NT2/D1 (cell line): ENCODE results near the gene GBX2.
"Not testable (repeated sequence)": the region's sequence is repeated elsewhere in the genome, so short reads cannot be mapped to it uniquely, and the experiment has no call there.

Experiments
- DNase-seq: peaks from one replicate; pipeline ENCODE4 v3.0.0-alpha.2; 2011; ENCODE audit warnings: low read depth, low spot score
- H3K27me3 ChIP-seq: 2 replicates; pipeline ENCODE4 v1.6.0; 2011; ENCODE audit warnings: mild to moderate bottlenecking; ENCODE audit not compliant: insufficient read length, insufficient read depth
- H3K36me3 ChIP-seq: 2 replicates; pipeline ENCODE4 v1.6.1; 2011; ENCODE audit warnings: mild to moderate bottlenecking, low read length, mixed read lengths; ENCODE audit not compliant: insufficient read depth, insufficient read length
- H3K4me1 ChIP-seq: 2 replicates; pipeline ENCODE4 v1.5.1; 2011; ENCODE audit not compliant: insufficient read depth, insufficient read length
- H3K4me3 ChIP-seq: 2 replicates; pipeline ENCODE4 v1.5.1; 2011; ENCODE audit warnings: low read depth; ENCODE audit not compliant: insufficient read length
- H3K9ac ChIP-seq: 2 replicates; pipeline ENCODE4 v1.6.0; 2011; ENCODE audit warnings: low read depth; ENCODE audit not compliant: insufficient read length
- H3K9me3 ChIP-seq: 2 replicates; pipeline ENCODE4 v1.5.1; 2011; ENCODE audit warnings: mild to moderate bottlenecking, low read length; ENCODE audit not compliant: insufficient read depth
- SUZ12 ChIP-seq: IDR thresholded peaks from 2 replicates; pipeline ENCODE4 v1.6.1; 2011; ENCODE audit not compliant: insufficient read length, insufficient read depth; ENCODE audit errors: extremely low read depth
- YY1 ChIP-seq: IDR thresholded peaks from 2 replicates; pipeline ENCODE4 v1.6.1; 2011; ENCODE audit not compliant: insufficient read length, insufficient read depth
- ZNF274 ChIP-seq: IDR thresholded peaks from 2 replicates; pipeline ENCODE4 v1.6.1; 2011; ENCODE audit warnings: mild to moderate bottlenecking, low read depth, low read length

Gene GBX2

DNA sequence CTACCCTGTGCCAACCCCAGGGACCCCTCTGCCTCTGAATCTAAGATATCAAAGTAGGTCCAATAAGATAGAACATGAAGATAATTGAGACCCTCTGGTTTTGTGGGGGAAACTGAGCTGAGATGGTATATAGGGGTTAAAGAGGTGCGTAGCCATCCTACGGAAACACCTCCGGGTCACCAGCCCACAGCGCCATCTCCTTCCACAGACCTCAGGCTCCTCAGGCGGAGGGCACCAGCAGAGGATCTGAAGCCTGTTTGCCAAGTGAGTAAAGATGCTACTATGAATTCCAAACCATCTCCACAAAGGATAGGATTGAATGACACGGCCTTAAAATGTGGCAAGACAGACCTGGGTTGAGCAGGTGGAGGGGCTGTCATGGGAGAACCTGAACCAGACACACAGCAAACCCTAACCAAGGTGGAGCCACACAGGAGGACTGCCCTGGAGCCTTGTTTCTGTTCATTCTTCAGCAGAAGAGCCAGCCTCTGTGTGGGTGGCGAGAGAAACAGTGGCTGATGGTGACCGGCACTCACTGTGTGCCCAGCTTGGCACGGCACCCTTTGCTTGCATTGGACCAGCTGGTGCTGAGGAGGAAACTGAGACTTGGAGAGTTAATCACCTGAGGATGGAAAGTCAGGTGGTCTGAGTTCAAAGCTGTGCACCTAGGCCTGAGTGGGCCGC lies 10.2 kb downstream of the GBX2 start:
- peaks cover 34% of the 10 kb centered on the region for H3K4me1 ChIP-seq

DNA sequence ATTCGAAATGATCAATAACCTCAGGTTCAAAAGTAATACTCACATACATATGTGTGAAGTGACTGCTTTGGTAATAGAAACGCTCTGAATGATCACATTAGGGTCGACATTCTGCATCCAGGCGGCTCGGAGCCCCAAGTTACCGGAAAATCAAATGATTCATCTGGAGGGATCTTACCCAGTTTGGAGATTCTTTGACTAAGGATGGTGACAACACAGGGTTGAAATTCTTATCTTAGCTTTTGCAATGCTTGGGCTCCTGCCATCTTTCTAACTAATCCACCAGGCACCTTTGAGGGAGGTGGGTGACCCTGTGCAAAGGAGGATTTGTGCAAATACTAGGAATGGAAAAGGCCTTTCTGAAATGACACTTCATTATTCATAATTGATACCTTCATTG lies 10.8 kb downstream of the GBX2 start:
- Histone ChIP-seq H3K27me3 (peaks cover 79% of the 10 kb centered on the region), H3K9ac (no peak overlapping the region)
- TF ChIP-seq YY1 = no peak

More for the DNA sequence above, 10.2 kb downstream of the GBX2 start:
- TF ChIP-seq SUZ12 (no peak), YY1 (no peak), ZNF274 (no peak)
- Histone ChIP-seq H3K9ac (no peak overlapping the region), H3K27me3 (peaks cover 81% of the 10 kb centered on the region), H3K36me3 (no peaks in the 10 kb centered on the region), H3K4me3 (no peak overlapping the region), H3K9me3 (peaks cover 3% of the 10 kb centered on the region; the same call in 1 of the 2 replicates)
- no peak for DNase-seq

DNA sequence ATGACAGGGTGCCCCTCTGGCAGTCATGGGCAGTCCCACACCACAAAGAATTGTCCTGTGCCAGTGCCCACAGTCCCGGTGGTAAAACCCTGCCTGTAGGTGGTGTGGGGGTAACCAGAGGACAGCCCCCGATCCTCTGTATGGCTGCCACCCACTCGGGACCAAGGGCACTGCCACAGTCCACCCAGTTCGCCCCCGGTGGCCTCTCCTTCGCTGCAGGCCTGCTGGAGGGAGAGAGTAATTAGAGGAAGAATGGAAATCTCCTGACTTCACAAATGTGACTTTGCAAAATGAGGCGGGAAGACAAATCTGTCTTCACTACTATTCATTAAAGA lies 11.4 kb downstream of the GBX2 start:
- peaks cover 28% of the 10 kb centered on the region for H3K4me1 ChIP-seq
- TF ChIP-seq ZNF274 (no peak), SUZ12 (no peak), YY1 (no peak)
- H3K4me3 ChIP-seq = no peak overlapping the region
- H3K36me3 ChIP-seq = no peaks in the 10 kb centered on the region
- H3K9ac ChIP-seq = no peak overlapping the region
- H3K27me3 ChIP-seq = peaks cover 74% of the 10 kb centered on the region
- H3K9me3 ChIP-seq = peaks cover 10% of the 10 kb centered on the region; the same call in 1 of the 2 replicates
- no peak for DNase-seq

More for the DNA sequence above, 10.8 kb downstream of the GBX2 start:
- peaks cover 9% of the 10 kb centered on the region; the same call in 1 of the 2 replicates for H3K9me3 ChIP-seq
- H3K4me3 ChIP-seq = no peak overlapping the region
- H3K36me3 ChIP-seq = no peaks in the 10 kb centered on the region
- no peak for DNase-seq
- H3K4me1 ChIP-seq = peaks cover 33% of the 10 kb centered on the region

DNA sequence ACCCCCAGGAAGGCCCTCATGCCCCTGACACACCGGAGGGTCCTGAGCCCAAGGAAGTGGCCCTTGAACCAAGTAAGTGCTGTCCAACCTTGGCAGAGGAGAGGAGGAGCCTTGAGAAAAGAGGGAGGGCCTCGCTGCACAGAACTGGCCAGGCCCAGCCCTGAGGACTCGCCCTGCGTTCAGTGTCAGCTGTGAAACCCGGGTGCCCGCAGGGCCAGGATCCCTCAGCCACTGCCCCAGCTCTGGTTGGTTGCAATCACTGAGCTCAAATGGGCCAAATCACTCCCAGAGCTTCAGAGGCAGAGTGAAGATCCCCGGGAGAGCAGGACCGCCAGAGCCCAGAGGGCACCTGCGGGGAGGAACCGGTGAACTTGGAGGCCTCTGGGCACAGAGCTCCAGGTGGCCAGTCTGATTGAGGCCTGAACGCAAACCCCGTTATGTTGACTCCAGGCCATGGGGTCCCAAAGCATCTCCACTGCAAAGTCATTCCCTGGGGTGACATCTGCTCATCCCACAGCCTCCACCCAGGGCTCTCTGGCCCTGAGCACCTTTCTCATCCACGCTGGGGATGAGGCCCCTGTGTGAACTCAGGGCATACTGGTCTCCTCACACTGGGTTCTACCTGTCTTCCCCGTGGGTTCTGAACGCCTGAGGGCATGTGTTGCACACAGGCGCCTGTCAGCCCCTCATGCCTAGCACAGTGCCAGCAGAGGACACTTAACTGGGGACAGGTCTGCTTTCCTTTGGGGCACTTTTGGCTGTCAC lies 11.9 kb downstream of the GBX2 start:
- Histone ChIP-seq H3K9ac (no peak overlapping the region), H3K36me3 (no peaks in the 10 kb centered on the region), H3K27me3 (peaks cover 69% of the 10 kb centered on the region), H3K4me3 (no peak overlapping the region), H3K9me3 (peaks cover 10% of the 10 kb centered on the region; the same call in 1 of the 2 replicates), H3K4me1 (peaks cover 27% of the 10 kb centered on the region)
- DNase-seq = no peak
- TF ChIP-seq ZNF274 (no peak), YY1 (no peak), SUZ12 (no peak)

DNA sequence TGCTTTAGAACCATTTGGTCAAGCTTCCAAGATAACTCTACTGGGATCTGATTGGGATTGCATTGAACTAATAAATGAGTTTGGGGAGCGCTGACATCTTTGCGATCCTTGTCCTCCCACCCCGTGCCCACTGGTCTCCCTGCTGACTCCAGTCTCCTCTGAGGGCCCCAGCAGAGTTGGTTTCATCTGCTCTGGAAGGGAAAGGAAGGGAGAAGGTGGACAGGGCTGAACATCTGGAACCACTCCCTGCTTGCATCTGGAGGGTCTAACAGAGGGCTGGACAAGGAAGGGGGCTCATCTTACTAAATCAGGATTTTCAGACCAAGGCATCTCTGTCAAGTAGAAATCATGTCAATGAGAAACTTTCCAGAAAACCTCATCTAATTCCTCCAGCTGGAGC lies 12.8 kb downstream of the GBX2 start:
- Histone ChIP-seq H3K9ac (no peak overlapping the region), H3K9me3 (peaks cover 10% of the 10 kb centered on the region; the same call in 1 of the 2 replicates), H3K36me3 (no peaks in the 10 kb centered on the region), H3K27me3 (peaks cover 60% of the 10 kb centered on the region), H3K4me1 (peaks cover 20% of the 10 kb centered on the region), H3K4me3 (no peak overlapping the region)
- TF ChIP-seq SUZ12 (no peak), YY1 (no peak), ZNF274 (no peak)
- no peak for DNase-seq

DNA sequence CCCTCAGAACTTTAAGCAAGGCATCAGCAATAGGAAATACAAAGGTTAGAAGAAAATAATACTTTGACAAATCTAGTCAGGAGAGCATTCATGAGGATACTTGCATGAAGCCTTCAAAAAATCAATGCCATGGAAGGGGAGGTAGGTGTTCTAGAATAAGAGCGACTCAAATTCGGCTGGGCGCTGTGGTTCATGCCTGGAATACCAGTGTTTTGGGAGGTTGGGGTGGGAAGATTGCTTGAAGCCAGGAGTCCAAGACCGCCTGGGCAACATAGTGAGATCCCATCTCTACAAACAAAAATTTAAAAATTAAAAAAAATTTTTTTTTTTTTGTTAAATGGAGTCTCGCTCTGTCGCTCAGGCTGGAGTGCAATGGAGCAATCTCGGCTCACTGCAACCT lies 21.8 kb downstream of the GBX2 start:
- H3K36me3 ChIP-seq = no peaks in the 10 kb centered on the region
- TF ChIP-seq ZNF274 = no peak
- no peak for TF ChIP-seq YY1
- TF ChIP-seq SUZ12 = no peak
- no peak overlapping the region for H3K9ac ChIP-seq
- H3K27me3 ChIP-seq = peaks cover 24% of the 10 kb centered on the region
- no peak overlapping the region for H3K4me3 ChIP-seq
- H3K4me1 ChIP-seq = peaks cover 5% of the 10 kb centered on the region
- DNase-seq = no peak
- peaks cover 5% of the 10 kb centered on the region; the same call in 1 of the 2 replicates for H3K9me3 ChIP-seq

DNA sequence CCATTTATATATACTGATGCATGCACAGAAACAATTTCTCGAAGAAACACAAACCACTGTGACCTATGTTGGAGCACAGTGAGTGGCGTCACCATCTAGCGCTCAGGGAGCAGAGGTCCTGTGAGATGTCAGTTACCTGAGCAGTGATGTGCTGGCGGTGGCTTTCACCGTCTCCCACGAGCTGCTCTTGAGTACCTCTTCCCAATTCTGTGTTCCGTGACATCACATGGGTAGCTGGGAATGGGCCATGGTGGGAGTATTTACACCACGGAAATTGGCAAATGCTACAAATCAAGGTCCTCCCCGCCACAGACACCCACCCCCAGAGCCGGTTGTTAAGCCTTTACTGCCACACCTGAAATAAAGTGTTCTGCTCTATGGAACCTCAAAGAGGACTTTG lies 24.4 kb downstream of the GBX2 start:
- Histone ChIP-seq H3K4me3 (no peak overlapping the region), H3K36me3 (no peaks in the 10 kb centered on the region), H3K4me1 (peaks cover 5% of the 10 kb centered on the region), H3K27me3 (peaks cover 26% of the 10 kb centered on the region), H3K9me3 (peaks cover 5% of the 10 kb centered on the region; the same call in 1 of the 2 replicates), H3K9ac (no peak overlapping the region)
- DNase-seq = no peak
- TF ChIP-seq SUZ12 = no peak
- no peak for TF ChIP-seq ZNF274
- no peak for TF ChIP-seq YY1

DNA sequence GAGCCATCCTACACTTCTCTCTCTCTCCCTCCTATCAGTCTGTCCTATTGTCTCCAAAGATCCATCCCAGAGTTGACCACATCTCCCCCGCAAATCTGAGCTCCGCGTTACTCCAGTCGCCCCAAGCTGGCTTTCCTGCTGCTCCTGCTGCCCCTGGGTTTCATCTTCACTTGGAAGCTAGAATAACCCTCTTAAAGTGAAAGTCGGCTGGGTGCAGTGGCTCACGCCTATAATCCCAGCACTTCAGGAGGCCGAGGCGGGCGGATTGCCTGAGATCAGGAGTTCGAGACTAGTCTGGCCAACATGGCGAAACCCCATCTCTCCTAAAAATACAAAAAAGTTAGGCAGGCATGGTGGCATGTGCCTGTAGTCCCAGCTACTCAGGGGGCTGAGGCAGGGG lies 26.6 kb downstream of the GBX2 start:
- H3K9me3 ChIP-seq, H3K36me3 ChIP-seq, H3K4me3 ChIP-seq, DNase-seq, H3K4me1 ChIP-seq, H3K9ac ChIP-seq: not testable (repeated sequence)
- peaks cover 26% of the 10 kb centered on the region for H3K27me3 ChIP-seq
